Adrenal gland (tissue), 12 donors: ENCODE measurements around the gene MXRA7. TPM values are rescaled to one million over a fixed set of nuclear protein-coding genes. Genes with fewer than 3 reads are reported as not detected.

Source experiments
- DNase-seq, 7 donors: peaks; one replicate each; pipeline ENCODE4 v3.0.0-alpha.2; 2019 to 2020
- H3K27ac ChIP-seq, 5 donors: fragments of 200-600 bp; sonication (generic) in 4 of 5; 1 replicate in 3 of 5; 2 replicates in 2 of 5; pipeline versions ENCODE4 v1.5.1 to v1.8.0; 2016 to 2020; ENCODE audit warnings: mild to moderate bottlenecking in 1 of 5
- H3K27me3 ChIP-seq: fragments of 200-600 bp; 2 replicates; pipeline ENCODE4 v1.8.0; 2021
- H3K36me3 ChIP-seq, 2 donors: fragments of 200-600 bp; replicated peaks in 1 of 2; 1 replicate in 1 of 2; 2 replicates in 1 of 2; pipeline versions ENCODE4 v1.5.1 to v1.8.0; 2018 to 2022
- H3K4me1 ChIP-seq, 2 donors: fragments of 200-600 bp; replicated peaks in 1 of 2; 1 replicate in 1 of 2; 2 replicates in 1 of 2; pipeline versions ENCODE4 v1.5.1 to v1.8.0; 2018 to 2021
- H3K4me3 ChIP-seq, 4 donors: fragments of 200-600 bp; sonication (generic) in 3 of 4; one replicate each; pipeline ENCODE4 v1.5.1; 2016 to 2018
- H3K9me3 ChIP-seq, 3 donors: fragments of 200-600 bp; sonication (generic) in 1 of 3; replicated peaks in 1 of 3; 1 replicate in 2 of 3; 2 replicates in 1 of 3; pipeline versions ENCODE4 v1.5.1 to v1.8.0; 2016 to 2021
- CTCF ChIP-seq, 6 experiments: fragments of 450-650 bp in 4 of 6; fragments of 200-600 bp in 2 of 6; sonication (generic) in 1 of 6; IDR thresholded peaks; 1 replicate in 5 of 6; 2 replicates in 1 of 6; pipeline versions ENCODE4 v1.5.1 to v1.8.0; 2016 to 2021; ENCODE audit warnings: antibody characterized with exemption in 6 of 6, mild to moderate bottlenecking in 2 of 6, moderate library complexity in 1 of 6
- POLR2A ChIP-seq, 2 donors: fragments of 450-650 bp; IDR thresholded peaks; one replicate each; pipeline ENCODE4 v1.6.1; 2017; ENCODE audit warnings: antibody characterized with exemption in 2 of 2, mild to moderate bottlenecking in 2 of 2, moderate library complexity in 1 of 2
- WGBS, 4 donors: extraction: QIAGEN DNeasy Blood & Tissue Kit in 2 of 4; methylation state at CpG; one replicate each; pipeline versions ENCODE4 v1.1.5 to v1.1.7; 2013 to 2017; 5-methylcytosine and 5-hydroxymethylcytosine counted together
- intact Hi-C, 2 donors: fragments of 100-400 bp; cut with DNase I; formaldehyde crosslinking; loops; one replicate each; pipeline versions ENCODE4 v1.14.1 to v1.15.0; 2022 to 2023
- polyA plus RNA-seq, 3 donors: library from polyadenylated mRNA; stranded (reverse); fragments of 200-250 nt in 2 of 3; fragments of 350-450 nt in 1 of 3; fragmentation: Illumina TruSeq in 1 of 3; extraction: RNeasy Lipid Tissue Mini Kit (QIAGEN cat#74804) in 1 of 3; gene quantifications; one replicate each; pipeline ENCODE4 v1.2.3, GENCODE V29; 2013 to 2014
- total RNA-seq, 9 donors: library from RNA; depleted of rRNA in 4 of 9; stranded (reverse); fragments of >200 nt in 4 of 9; fragments of 120-200 nt in 1 of 9; fragmentation: NEBNext Ultra II Directional in 1 of 9; extraction: Animal tissue kit (Norgen Biotek cat#: 25700) in 1 of 9; gene quantifications; one replicate each; pipeline versions ENCODE4 v1.1.0 to v1.2.4, GENCODE V29; 2013 to 2023
- donor health status: healthy with polysubstance abuse.
- donor health status: Bipolar disorder and iron deficiency.
- donor health status: DM: yes; HTN: yes; CAD: no.
- donor health status: DM: no; HTN: no; CAD: no.
- donor health status: DM: no; HTN: no; CAD: no.
- donor health status: DM: yes; HTN: yes; CAD: no.

MXRA7 gene
- total and polyA plus RNA-seq, 12 donors, result 81.5 to 671 (median 356) TPM

GRCh38 chr17:76660656-76661042 lies 50.1 kb downstream of the MXRA7 start:
- Histone ChIP-seq H3K27ac (no peak overlapping the region), H3K9me3 (no peaks in the 10 kb centered on the region), H3K4me1 (peaks cover 9 to 18% of the 10 kb centered on the region in 2 donors), H3K4me3 (no peak overlapping the region), H3K36me3 (no peaks in the 10 kb centered on the region), H3K27me3 (no peaks in the 10 kb centered on the region)
- no peak for TF ChIP-seq CTCF (IDR thresholded peaks at IDR 0.05)
- WGBS, 4 donors, result 41 to 51% (median 49%) methylated on average over 3 of the region's 3 CpGs
- intact Hi-C loops, result no loop called here
- no peak for DNase-seq

GRCh38 chr17:76659928-76660655 lies 50.7 kb downstream of the MXRA7 start:
- intact Hi-C loops, result no loop called here
- DNase-seq, result peak in 2 of 7 donors; percentile 42 to 71
- Histone ChIP-seq H3K36me3 (no peaks in the 10 kb centered on the region), H3K4me3 (no peak overlapping the region), H3K27me3 (no peaks in the 10 kb centered on the region), H3K4me1 (peaks cover 9 to 18% of the 10 kb centered on the region in 2 donors), H3K9me3 (no peaks in the 10 kb centered on the region), H3K27ac (no peak overlapping the region)
- WGBS, 4 donors, result 17 to 40% (median 34%) methylated on average over 11 to 13 of the region's 13 CpGs
- TF ChIP-seq CTCF (IDR thresholded peaks at IDR 0.05) (no peak), POLR2A (IDR thresholded peaks at IDR 0.05) (no peak)

GRCh38 chr17:76658242-76658662 lies 52.5 kb downstream of the MXRA7 start:
- intact Hi-C loops, result no loop called here
- peaks cover 9 to 18% of the 10 kb centered on the region in 2 donors for H3K4me1 ChIP-seq
- no peaks in the 10 kb centered on the region for H3K36me3 ChIP-seq
- no peak overlapping the region for H3K27ac ChIP-seq
- no peak for TF ChIP-seq POLR2A (IDR thresholded peaks at IDR 0.05)
- no peak for TF ChIP-seq CTCF (IDR thresholded peaks at IDR 0.05)
- no peak overlapping the region for H3K4me3 ChIP-seq
- no peaks in the 10 kb centered on the region for H3K27me3 ChIP-seq
- DNase-seq, result peak in 1 of 7 donors; percentile 42
- H3K9me3 ChIP-seq, result no peaks in the 10 kb centered on the region
- WGBS, 4 donors, result 86 to 97% (median 88%) methylated on average over 4 to 5 of the region's 5 CpGs

GRCh38 chr17:76657505-76658241 lies 53.1 kb downstream of the MXRA7 start:
- Histone ChIP-seq H3K27ac (no peak overlapping the region), H3K4me3 (no peak overlapping the region), H3K4me1 (peaks cover 9 to 18% of the 10 kb centered on the region in 2 donors), H3K9me3 (no peaks in the 10 kb centered on the region), H3K27me3 (no peaks in the 10 kb centered on the region), H3K36me3 (no peaks in the 10 kb centered on the region)
- DNase-seq, result peak in 1 of 7 donors; percentile 41
- 91 to 93% (median 92%) methylated on average over 8 of the region's 8 CpGs for WGBS, 4 donors
- no peak for TF ChIP-seq CTCF (IDR thresholded peaks at IDR 0.05)
- TF ChIP-seq POLR2A (IDR thresholded peaks at IDR 0.05), result no peak
- intact Hi-C loops, result no loop called here
